NCI-H446 (cell line): ENCODE measurements around the gene KRTAP5-5.
"Not testable (repeated sequence)": the region's sequence is repeated elsewhere in the genome, so short reads cannot be mapped to it uniquely, and the experiment has no call there.

Experiments used
- DNase-seq, 2 experiments: peaks; one replicate each; lab custom pipeline; 2025; lab: John Stamatoyannopoulos, UW

The KRTAP5-5 gene

GRCh38 chr11:1656670-1657069, 27.1 kb downstream of the KRTAP5-5 start:
- no peak for DNase-seq

- DNase-seq = no peak
Observed at GRCh38 chr11:1659506-1659905, 29.9 kb downstream of the KRTAP5-5 start.

- DNase-seq = no peak
Observed at GRCh38 chr11:1660111-1660867, 30.7 kb downstream of the KRTAP5-5 start.

- DNase-seq = not testable (repeated sequence)
Observed at GRCh38 chr11:1661454-1662269, 32.1 kb downstream of the KRTAP5-5 start.

- DNase-seq = not testable (repeated sequence)
Observed at GRCh38 chr11:1662699-1663283, 33.2 kb downstream of the KRTAP5-5 start.

GRCh38 chr11:1665313-1665712, 35.7 kb downstream of the KRTAP5-5 start:
- DNase-seq = no peak

- no peak for DNase-seq
Observed at GRCh38 chr11:1667121-1667850, 37.7 kb downstream of the KRTAP5-5 start.

- DNase-seq = no peak
Observed at GRCh38 chr11:1667906-1668305, 38.3 kb downstream of the KRTAP5-5 start.

- DNase-seq = no peak
Observed at GRCh38 chr11:1668911-1669473, 39.4 kb downstream of the KRTAP5-5 start.

GRCh38 chr11:1669546-1670218, 40.1 kb downstream of the KRTAP5-5 start:
- DNase-seq = no peak

- not testable (repeated sequence) for DNase-seq
Observed at GRCh38 chr11:1670457-1670856, 40.9 kb downstream of the KRTAP5-5 start.

GRCh38 chr11:1670905-1671371, 41.4 kb downstream of the KRTAP5-5 start:
- no peak for DNase-seq

GRCh38 chr11:1671658-1672057, 42.1 kb downstream of the KRTAP5-5 start:
- no peak for DNase-seq

- DNase-seq = no peak
Observed at GRCh38 chr11:1672613-1673350, 43.2 kb downstream of the KRTAP5-5 start.

- DNase-seq = no peak
Observed at GRCh38 chr11:1673446-1674172, 44.0 kb downstream of the KRTAP5-5 start.

GRCh38 chr11:1674173-1675131, 44.9 kb downstream of the KRTAP5-5 start:
- DNase-seq = no peak

GRCh38 chr11:1675536-1676228, 46.1 kb downstream of the KRTAP5-5 start:
- DNase-seq = no peak

- DNase-seq = no peak
Observed at GRCh38 chr11:1676229-1676740, 46.7 kb downstream of the KRTAP5-5 start.
